HG03575 (cell line): ENCODE data around the gene COA5.

Experiments used
- ATAC-seq: cut with Tn5 transposase; IDR thresholded peaks from one replicate; pipeline ENCODE4 v1.9.1; 2021; ENCODE audit not compliant: unreplicated experiment, insufficient number of reproducible peaks, low FRiP score; ENCODE audit errors: extremely low read depth

The COA5 gene

GRCh38 chr2:98577313-98577712, 31.0 kb downstream of the COA5 start:
- no peak for ATAC-seq

- ATAC-seq = no peak
Observed at GRCh38 chr2:98576666-98577312, 31.5 kb downstream of the COA5 start.

GRCh38 chr2:98573426-98573825, 34.9 kb downstream of the COA5 start:
- ATAC-seq = no peak

GRCh38 chr2:98572676-98573075, 35.6 kb downstream of the COA5 start:
- no peak for ATAC-seq

GRCh38 chr2:98572211-98572610, 36.1 kb downstream of the COA5 start:
- no peak for ATAC-seq

- ATAC-seq = no peak
Observed at GRCh38 chr2:98571796-98572195, 36.5 kb downstream of the COA5 start.

- ATAC-seq = no peak
Observed at GRCh38 chr2:98571121-98571701, 37.1 kb downstream of the COA5 start.

- ATAC-seq = no peak
Observed at GRCh38 chr2:98570356-98570755, 38.0 kb downstream of the COA5 start.

- ATAC-seq = no peak
Observed at GRCh38 chr2:98569915-98570314, 38.4 kb downstream of the COA5 start.

- no peak for ATAC-seq
Observed at GRCh38 chr2:98569197-98569793, 39.0 kb downstream of the COA5 start.

- ATAC-seq = no peak
Observed at GRCh38 chr2:98568161-98568956, 40.0 kb downstream of the COA5 start.

GRCh38 chr2:98565941-98566340, 42.4 kb downstream of the COA5 start:
- no peak for ATAC-seq

GRCh38 chr2:98565286-98565860, 42.9 kb downstream of the COA5 start:
- ATAC-seq = no peak

- ATAC-seq = no peak
Observed at GRCh38 chr2:98564541-98565132, 43.7 kb downstream of the COA5 start.

GRCh38 chr2:98563394-98563793, 44.9 kb downstream of the COA5 start:
- ATAC-seq = no peak

- ATAC-seq = no peak
Observed at GRCh38 chr2:98561902-98562695, 46.2 kb downstream of the COA5 start.

GRCh38 chr2:98561018-98561417, 47.3 kb downstream of the COA5 start:
- no peak for ATAC-seq

GRCh38 chr2:98560256-98560771, 48.0 kb downstream of the COA5 start:
- no peak for ATAC-seq
